Heart left ventricle (tissue), 16 donors: Measurements from ENCODE around the gene AZI2. TPM values are rescaled to one million over a fixed set of nuclear protein-coding genes. Genes with fewer than 3 reads are reported as not detected.

ENCODE experiments used
- ATAC-seq, 4 donors: fragments of 200-7000 bp; cut with Tn5 transposase; one replicate each; pipeline ENCODE4 v1.9.1; 2020 to 2022; ENCODE audit warnings: moderate library complexity in 4 of 4, mild to moderate bottlenecking in 3 of 4, moderate number of reproducible peaks in 1 of 4
- DNase-seq, 5 donors: peaks; one replicate each; pipeline ENCODE4 v3.0.0-alpha.2; 2020
- H3K27ac ChIP-seq, 12 donors: fragments of 200-600 bp; sonication (generic) in 4 of 12; one replicate each; pipeline versions ENCODE4 v1.5.0 to v1.8.0; 2016 to 2022; ENCODE audit warnings: mild to moderate bottlenecking in 2 of 12
- H3K27me3 ChIP-seq, 9 donors: fragments of 200-600 bp; sonication (generic) in 2 of 9; one replicate each; pipeline versions ENCODE4 v1.5.1 to v1.8.0; 2016 to 2022; ENCODE audit warnings: mild to moderate bottlenecking in 3 of 9
- H3K36me3 ChIP-seq, 9 donors: fragments of 200-600 bp; sonication (generic) in 2 of 9; one replicate each; pipeline versions ENCODE4 v1.5.0 to v1.8.0; 2018 to 2022; ENCODE audit warnings: mild to moderate bottlenecking in 2 of 9
- H3K4me1 ChIP-seq, 12 donors: fragments of 200-600 bp; sonication (generic) in 4 of 12; one replicate each; pipeline versions ENCODE4 v1.5.0 to v1.8.0; 2016 to 2022; ENCODE audit warnings: mild to moderate bottlenecking in 3 of 12
- H3K4me3 ChIP-seq, 12 donors: fragments of 200-600 bp; sonication (generic) in 4 of 12; one replicate each; pipeline versions ENCODE4 v1.5.0 to v1.8.0; 2017 to 2022; ENCODE audit warnings: mild to moderate bottlenecking in 9 of 12, moderate library complexity in 4 of 12
- H3K9me3 ChIP-seq, 12 donors: fragments of 200-600 bp; sonication (generic) in 4 of 12; one replicate each; pipeline versions ENCODE4 v1.5.0 to v1.8.0; 2016 to 2022; ENCODE audit warnings: mild to moderate bottlenecking in 1 of 12
- CTCF ChIP-seq, 12 donors: fragments of 200-600 bp; sonication (generic) in 4 of 12; IDR thresholded peaks; one replicate each; pipeline versions ENCODE4 v1.5.0 to v1.8.0; 2018 to 2022; ENCODE audit warnings: antibody characterized with exemption in 12 of 12, mild to moderate bottlenecking in 5 of 12
- POLR2A ChIP-seq, 2 donors: fragments of 450-650 bp; IDR thresholded peaks; one replicate each; pipeline ENCODE4 v1.6.1; 2017; ENCODE audit warnings: antibody characterized with exemption in 2 of 2, mild to moderate bottlenecking in 2 of 2, moderate library complexity in 2 of 2
- WGBS, 4 donors: extraction: QIAGEN DNeasy Blood & Tissue Kit in 2 of 4; methylation state at CpG; one replicate each; pipeline versions ENCODE4 v1.1.5 to v1.1.7; 2013 to 2018; 5-methylcytosine and 5-hydroxymethylcytosine counted together
- intact Hi-C, 10 donors: fragments of 100-400 bp; cut with DNase I; formaldehyde crosslinking; loops; one replicate each; pipeline versions ENCODE4 v1.11.1 to v1.14.2; 2022
- polyA plus RNA-seq, 2 donors: library from polyadenylated mRNA; stranded (reverse); fragments of 200-250 nt; gene quantifications; one replicate each; pipeline ENCODE4 v1.2.3, GENCODE V29; 2013
- total RNA-seq, 9 donors: library from RNA; depleted of rRNA in 2 of 9; stranded (reverse); fragments of >200 nt in 2 of 9; fragmentation: NEBNext Ultra II Directional in 3 of 9; extraction: Animal tissue kit (Norgen Biotek cat#: 25700) in 3 of 9; gene quantifications; one replicate each; pipeline versions ENCODE4 v1.1.0 to v1.2.4, GENCODE V29; 2016 to 2023
- donor health status: ischemic (EF 13 %, LVEDD 7.1; RV severe dilation, severe dysfunction).
- donor health status: healthy with polysubstance abuse.
- donor health status: DM: no; HTN: yes; CAD: no.
- donor health status: DM: no; HTN: no; CAD: no.
- donor health status: ischemic (EF 25% LVEDD 6.9; RV normal size, moderate dysfunction).
- donor health status: ischemic (EF 25% LVEDD 5.7; RV mildly dilated, moderate dysfunction).
- donor health status: healthy.
- donor health status: DM: yes; HTN: yes; CAD: no.
- donor health status: ischemic (EF 35%, LVEDD 5.7; RV mildly dilated, moderate dysfunction).
- donor health status: nonischemic (EF 11% LVEDD 7.7; RV severe dilation, severe dysfunction).
- donor health status: DM: yes; HTN: yes; CAD: no.
- donor health status: PGD.
- donor health status: ischemic (EF 29% LVEDD 5.4; RV normal size, mild dysfunction).
- donor health status: nonischemic (EF 23%, LVEDD 6.1; RV moderate dilation, normal function).

The AZI2 gene
- total and polyA plus RNA-seq, 11 donors, result 14.3 to 48.1 (median 33.2) TPM

DNA sequence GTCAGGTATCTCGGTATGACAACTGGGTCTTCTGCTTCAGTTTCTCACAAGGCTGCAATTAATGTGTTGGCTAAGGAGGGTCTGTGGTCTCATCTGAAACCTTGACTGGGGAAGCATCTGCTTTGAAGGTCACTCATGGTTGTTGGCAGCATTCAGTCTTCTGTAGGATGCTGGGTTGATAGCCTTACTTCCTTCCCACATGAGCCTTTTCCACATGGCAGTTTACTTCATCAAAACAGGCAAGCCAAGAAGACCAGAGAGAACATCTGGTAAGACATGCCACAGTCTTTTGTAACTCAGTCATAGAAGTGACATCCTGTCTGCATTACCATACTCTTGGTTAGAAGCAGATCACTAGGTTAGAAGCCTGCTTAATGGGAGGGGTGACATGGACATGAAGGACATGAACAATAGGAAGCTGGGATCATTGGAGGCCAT, 57.7 kb downstream of the AZI2 start:
- H3K27me3 ChIP-seq, result no peaks in the 10 kb centered on the region
- no peak for TF ChIP-seq POLR2A (IDR thresholded peaks at IDR 0.05)
- TF ChIP-seq CTCF (IDR thresholded peaks at IDR 0.05), result no peak
- DNase-seq (no peak), ATAC-seq (no peak)
- 91 to 98% (median 97%) methylated on average over 1 of the region's 1 CpG for WGBS, 4 donors
- intact Hi-C loops, result loop anchor here in 1 of 10 donors (10.0 kb wide), 1 partner anchor 576 kb away; no protein-coding TSS in a partner anchor
- peaks cover 0 to 9% (median 0%) of the 10 kb centered on the region in 12 donors for H3K9me3 ChIP-seq
- H3K36me3 ChIP-seq, result peaks cover 0 to 10% (median 0%) of the 10 kb centered on the region in 9 donors
- no peak overlapping the region for H3K4me3 ChIP-seq
- no peak overlapping the region for H3K27ac ChIP-seq
- peaks cover 0 to 15% (median 0%) of the 10 kb centered on the region in 12 donors for H3K4me1 ChIP-seq

DNA sequence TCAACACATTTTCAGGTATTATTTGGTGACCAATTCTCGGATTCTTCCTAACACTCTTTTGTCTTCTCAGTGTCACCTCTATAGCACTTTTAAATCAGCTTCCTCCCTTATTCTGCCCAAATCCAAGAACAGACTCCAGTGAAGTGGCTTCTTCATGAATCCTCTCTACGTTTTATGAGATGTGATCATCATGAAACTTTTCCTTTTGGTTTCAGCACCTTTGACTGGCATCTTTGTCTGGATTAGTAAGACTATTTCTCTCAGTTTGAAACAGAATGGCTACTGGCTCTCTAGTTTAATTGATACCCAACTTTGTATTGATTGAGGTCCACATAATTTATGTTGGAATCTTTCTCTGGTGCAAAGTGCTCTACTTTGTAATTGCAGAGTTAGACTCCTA, 61.6 kb downstream of the AZI2 start:
- WGBS, 4 donors, result 81 to 93% (median 88%) methylated on average over 2 of the region's 2 CpGs
- Histone ChIP-seq H3K9me3 (peaks cover 0 to 9% (median 0%) of the 10 kb centered on the region in 12 donors), H3K36me3 (peaks cover 0 to 10% (median 0%) of the 10 kb centered on the region in 9 donors), H3K4me3 (no peak overlapping the region), H3K4me1 (peaks cover 0 to 6% (median 0%) of the 10 kb centered on the region in 12 donors), H3K27me3 (no peaks in the 10 kb centered on the region), H3K27ac (no peak overlapping the region)
- ATAC-seq, result no peak
- intact Hi-C loops, result loop anchor here in 3 of 10 donors (2.0 to 10.0 kb wide), 3 partner anchors 45 to 574 kb away; partner anchors contain the start of gene CMC1 (in 1 of the 3)
- no peak for DNase-seq
- TF ChIP-seq POLR2A (IDR thresholded peaks at IDR 0.05) (no peak), CTCF (IDR thresholded peaks at IDR 0.05) (no peak)

DNA sequence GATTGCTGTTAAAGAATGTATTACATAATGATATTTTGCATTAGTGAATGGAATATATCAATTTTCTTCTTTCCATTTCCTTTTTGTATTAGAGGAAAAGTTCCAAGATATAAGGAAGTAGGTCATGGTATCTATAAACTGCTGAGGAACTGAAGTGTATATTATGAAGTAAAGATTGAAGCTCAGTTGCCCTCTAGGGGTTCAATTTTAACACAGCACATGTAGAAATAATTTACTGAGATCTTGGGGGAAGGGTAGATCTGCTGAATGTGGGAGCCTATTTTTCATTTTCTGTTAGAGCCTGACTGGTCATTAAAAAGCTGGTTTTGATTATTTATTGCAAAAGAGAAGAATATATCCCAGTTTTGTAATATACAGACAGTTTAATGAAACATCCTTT, 62.0 kb downstream of the AZI2 start:
- Histone ChIP-seq H3K27ac (no peak overlapping the region), H3K9me3 (peaks cover 0 to 9% (median 0%) of the 10 kb centered on the region in 12 donors), H3K27me3 (no peaks in the 10 kb centered on the region), H3K4me1 (peaks cover 0 to 6% (median 0%) of the 10 kb centered on the region in 12 donors), H3K36me3 (peaks cover 0 to 10% (median 0%) of the 10 kb centered on the region in 9 donors), H3K4me3 (no peak overlapping the region)
- DNase-seq (no peak), ATAC-seq (peak in 3 of 4 donors; percentile 72 to 82 (median 82))
- intact Hi-C loops, result loop anchor here in 3 of 10 donors (1.0 to 10.0 kb wide), 4 partner anchors 44 to 574 kb away; partner anchors contain the start of gene CMC1 (in 1 of the 3)
- no peak for TF ChIP-seq POLR2A (IDR thresholded peaks at IDR 0.05)
- TF ChIP-seq CTCF (IDR thresholded peaks at IDR 0.05), result peak; percentile 34 to 64 (median 53)

GRCh38 chr3:28280781-28281180, 67.8 kb downstream of the AZI2 start:
- no peak for ATAC-seq

More at GRCh38 chr3:28280781-28281180, 67.8 kb downstream of the AZI2 start:
- Histone ChIP-seq H3K27ac (no peak overlapping the region), H3K9me3 (no peaks in the 10 kb centered on the region), H3K4me3 (no peak overlapping the region), H3K4me1 (peaks cover 0 to 10% (median 0%) of the 10 kb centered on the region in 12 donors), H3K27me3 (no peaks in the 10 kb centered on the region), H3K36me3 (peaks cover 0 to 7% (median under 1%) of the 10 kb centered on the region in 9 donors)
- DNase-seq, result no peak
- WGBS, 4 donors, result 95 to 97% (median 96%) methylated on average over 3 of the region's 3 CpGs
- no peak for TF ChIP-seq CTCF (IDR thresholded peaks at IDR 0.05)
- no peak for TF ChIP-seq POLR2A (IDR thresholded peaks at IDR 0.05)
- intact Hi-C loops, result loop anchor here in 3 of 10 donors (5.0 to 10.0 kb wide), 2 partner anchors 566 to 568 kb away; no protein-coding TSS in a partner anchor
